ENCODE measurements around the gene ZIM2.

DNA sequence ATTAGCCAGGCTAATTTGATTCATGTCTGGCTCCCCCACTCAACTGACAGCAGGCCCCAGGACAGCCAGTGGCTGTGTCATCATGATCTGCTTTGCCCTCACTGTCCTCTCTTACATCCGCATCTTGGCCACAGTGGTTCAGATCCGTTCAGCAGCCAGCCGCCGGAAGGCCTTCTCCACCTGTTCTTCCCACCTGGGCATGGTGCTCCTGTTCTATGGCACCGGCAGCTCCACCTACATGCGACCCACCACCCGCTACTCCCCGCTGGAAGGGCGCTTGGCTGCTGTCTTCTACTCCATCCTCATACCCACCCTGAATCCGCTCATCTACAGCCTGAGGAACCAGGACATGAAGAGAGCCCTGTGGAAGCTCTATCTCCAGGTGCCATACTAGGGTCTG is 79.7 kb downstream of the ZIM2 start:
- TF ChIP-seq, protein P1, sequence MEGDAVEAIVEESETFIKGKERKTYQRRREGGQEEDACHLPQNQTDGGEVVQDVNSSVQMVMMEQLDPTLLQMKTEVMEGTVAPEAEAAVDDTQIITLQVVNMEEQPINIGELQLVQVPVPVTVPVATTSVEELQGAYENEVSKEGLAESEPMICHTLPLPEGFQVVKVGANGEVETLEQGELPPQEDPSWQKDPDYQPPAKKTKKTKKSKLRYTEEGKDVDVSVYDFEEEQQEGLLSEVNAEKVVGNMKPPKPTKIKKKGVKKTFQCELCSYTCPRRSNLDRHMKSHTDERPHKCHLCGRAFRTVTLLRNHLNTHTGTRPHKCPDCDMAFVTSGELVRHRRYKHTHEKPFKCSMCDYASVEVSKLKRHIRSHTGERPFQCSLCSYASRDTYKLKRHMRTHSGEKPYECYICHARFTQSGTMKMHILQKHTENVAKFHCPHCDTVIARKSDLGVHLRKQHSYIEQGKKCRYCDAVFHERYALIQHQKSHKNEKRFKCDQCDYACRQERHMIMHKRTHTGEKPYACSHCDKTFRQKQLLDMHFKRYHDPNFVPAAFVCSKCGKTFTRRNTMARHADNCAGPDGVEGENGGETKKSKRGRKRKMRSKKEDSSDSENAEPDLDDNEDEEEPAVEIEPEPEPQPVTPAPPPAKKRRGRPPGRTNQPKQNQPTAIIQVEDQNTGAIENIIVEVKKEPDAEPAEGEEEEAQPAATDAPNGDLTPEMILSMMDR (conservative IDR thresholded peaks at IDR 0.05) = no peak
- no peak for TF ChIP-seq EZH2 (IDR thresholded peaks at IDR 0.05; ENCODE audit: low read depth)

Data from PC-9 (cell line).